ENCODE measurements around the gene SMARCAL1.

The SMARCAL1 gene

GRCh38 chr2:216385478-216385877 is 26.8 kb upstream of the SMARCAL1 start:
- no peak for DNase-seq (ENCODE audit: low read depth in 2 of 2)
- TF ChIP-seq, protein P1, sequence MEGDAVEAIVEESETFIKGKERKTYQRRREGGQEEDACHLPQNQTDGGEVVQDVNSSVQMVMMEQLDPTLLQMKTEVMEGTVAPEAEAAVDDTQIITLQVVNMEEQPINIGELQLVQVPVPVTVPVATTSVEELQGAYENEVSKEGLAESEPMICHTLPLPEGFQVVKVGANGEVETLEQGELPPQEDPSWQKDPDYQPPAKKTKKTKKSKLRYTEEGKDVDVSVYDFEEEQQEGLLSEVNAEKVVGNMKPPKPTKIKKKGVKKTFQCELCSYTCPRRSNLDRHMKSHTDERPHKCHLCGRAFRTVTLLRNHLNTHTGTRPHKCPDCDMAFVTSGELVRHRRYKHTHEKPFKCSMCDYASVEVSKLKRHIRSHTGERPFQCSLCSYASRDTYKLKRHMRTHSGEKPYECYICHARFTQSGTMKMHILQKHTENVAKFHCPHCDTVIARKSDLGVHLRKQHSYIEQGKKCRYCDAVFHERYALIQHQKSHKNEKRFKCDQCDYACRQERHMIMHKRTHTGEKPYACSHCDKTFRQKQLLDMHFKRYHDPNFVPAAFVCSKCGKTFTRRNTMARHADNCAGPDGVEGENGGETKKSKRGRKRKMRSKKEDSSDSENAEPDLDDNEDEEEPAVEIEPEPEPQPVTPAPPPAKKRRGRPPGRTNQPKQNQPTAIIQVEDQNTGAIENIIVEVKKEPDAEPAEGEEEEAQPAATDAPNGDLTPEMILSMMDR (IDR thresholded peaks at IDR 0.05; ENCODE audit: low read depth, low read length): no peak
- no peak overlapping the region for H3K4me3 ChIP-seq (replicated peaks in 1 of 2; ENCODE audit: low read depth in 2 of 2, low read length in 2 of 2)

GRCh38 chr2:216387262-216387661 is 25.0 kb upstream of the SMARCAL1 start:
- H3K4me3 ChIP-seq (replicated peaks in 1 of 2; ENCODE audit: low read depth in 2 of 2, low read length in 2 of 2): no peak overlapping the region
- TF ChIP-seq, protein P1 (IDR thresholded peaks at IDR 0.05; ENCODE audit: low read depth, low read length): no peak
- DNase-seq (ENCODE audit: low read depth in 2 of 2): no peak

- DNase-seq (ENCODE audit: low read depth in 2 of 2): no peak
- TF ChIP-seq, protein P1 (IDR thresholded peaks at IDR 0.05; ENCODE audit: low read depth, low read length): no peak
- H3K4me3 ChIP-seq (replicated peaks in 1 of 2; ENCODE audit: low read depth in 2 of 2, low read length in 2 of 2): no peak overlapping the region
These were observed 24.0 kb upstream of the SMARCAL1 start for GRCh38 chr2:216388046-216388884.

DNA sequence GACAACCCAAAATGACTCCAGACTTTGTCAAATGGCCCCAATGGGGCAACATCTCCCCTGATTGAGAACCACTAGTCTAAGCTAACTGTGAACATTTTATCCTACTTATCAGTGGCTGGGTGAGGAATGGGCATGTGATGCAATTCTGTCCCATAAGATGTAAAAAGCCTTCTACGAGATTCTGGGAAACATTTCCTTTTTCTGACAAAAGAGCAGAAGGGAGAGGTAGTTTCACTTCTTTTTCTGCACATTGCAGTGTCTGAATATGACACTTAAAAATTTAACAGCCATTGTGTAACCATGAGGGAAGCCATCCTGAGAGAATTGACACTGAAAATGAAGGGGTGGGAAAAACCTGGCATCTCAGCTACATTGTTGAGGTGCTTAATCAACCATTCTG is 22.7 kb upstream of the SMARCAL1 start:
- TF ChIP-seq, protein P1 (IDR thresholded peaks at IDR 0.05; ENCODE audit: low read depth, low read length): no peak
- DNase-seq (ENCODE audit: low read depth in 2 of 2): peak; percentile 39 to 83
- no peak overlapping the region for H3K4me3 ChIP-seq (replicated peaks in 1 of 2; ENCODE audit: low read depth in 2 of 2, low read length in 2 of 2)

DNA sequence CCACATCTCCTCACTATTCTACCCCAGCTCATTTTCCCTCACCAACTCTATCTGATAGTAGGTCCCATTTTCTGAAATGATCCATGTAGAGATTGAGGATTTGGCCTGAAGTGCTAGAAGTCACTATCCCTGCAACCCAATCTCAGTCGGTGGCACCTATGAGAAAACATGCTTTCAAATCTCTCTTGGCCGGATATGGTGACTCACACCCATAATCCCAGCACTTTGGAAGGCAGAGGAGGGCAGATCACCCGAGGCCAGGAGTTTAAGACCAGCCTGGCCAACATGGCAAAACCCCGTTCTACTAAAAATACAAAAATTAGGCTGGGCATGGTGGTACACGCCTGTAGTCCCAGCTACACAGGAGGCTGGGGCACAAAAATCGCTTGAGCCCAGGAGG is 20.9 kb upstream of the SMARCAL1 start:
- peak; percentile 12 to 44 for DNase-seq (ENCODE audit: low read depth in 2 of 2)
- H3K4me3 ChIP-seq (replicated peaks in 1 of 2; ENCODE audit: low read depth in 2 of 2, low read length in 2 of 2): no peak overlapping the region
- TF ChIP-seq, protein P1 (IDR thresholded peaks at IDR 0.05; ENCODE audit: low read depth, low read length): no peak

- DNase-seq (ENCODE audit: low read depth in 2 of 2): no peak
- TF ChIP-seq, protein P1 (IDR thresholded peaks at IDR 0.05; ENCODE audit: low read depth, low read length): no peak
- no peak overlapping the region for H3K4me3 ChIP-seq (replicated peaks in 1 of 2; ENCODE audit: low read depth in 2 of 2, low read length in 2 of 2)
These were observed 20.2 kb upstream of the SMARCAL1 start for GRCh38 chr2:216392018-216392562.

Data from cardiac fibroblast (primary cell).